WTC11 (cell line): Measurements from ENCODE around the gene QKI.

Experiments used
- CTCF ChIP-seq: fragments of 200-600 bp; IDR thresholded peaks from 2 replicates; pipeline ENCODE4 v1.8.0; 2022; ENCODE audit warnings: antibody characterized with exemption
- FOXP1 ChIP-seq: sonication (generic); formaldehyde crosslinking; IDR thresholded peaks from 2 replicates; pipeline ENCODE4 v1.8.0; 2022; ENCODE audit warnings: missing genetic modification reagents, mild to moderate bottlenecking, moderate library complexity, borderline replicate concordance
- KAT7 ChIP-seq: sonication (generic); formaldehyde crosslinking; IDR thresholded peaks from 2 replicates; pipeline ENCODE4 v1.8.1; 2023; ENCODE audit warnings: missing genetic modification reagents, mild to moderate bottlenecking, borderline replicate concordance
- MAX ChIP-seq: sonication (generic); formaldehyde crosslinking; IDR thresholded peaks from 2 replicates; pipeline ENCODE4 v1.8.0; 2022; ENCODE audit warnings: mild to moderate bottlenecking, missing genetic modification reagents
- NFE2L1 ChIP-seq: sonication (generic); formaldehyde crosslinking; IDR thresholded peaks from 2 replicates; pipeline ENCODE4 v1.8.1; 2023; ENCODE audit warnings: missing genetic modification reagents
- NFYB ChIP-seq: sonication (generic); formaldehyde crosslinking; conservative IDR thresholded peaks from 2 replicates; pipeline ENCODE4 v1.8.0; 2022; ENCODE audit warnings: low read depth, missing genetic modification reagents
- SP1 ChIP-seq: sonication (generic); formaldehyde crosslinking; conservative IDR thresholded peaks from 2 replicates; pipeline ENCODE4 v1.8.1; 2022; ENCODE audit warnings: missing genetic modification reagents
- ZNF121 ChIP-seq: sonication (generic); formaldehyde crosslinking; IDR thresholded peaks from 2 replicates; pipeline ENCODE4 v1.8.0; 2023; ENCODE audit warnings: missing genetic modification reagents
- ZNF416 ChIP-seq: fragments of 250-450 bp; sonication (Bioruptor Pico); IDR thresholded peaks from 2 replicates; pipeline ENCODE4 v1.9.0; 2021; ENCODE audit warnings: mild to moderate bottlenecking, inconsistent platforms

- TF ChIP-seq MAX (CRISPR knock-in tag) (no peak), ZNF416 (no peak), FOXP1 (CRISPR knock-in tag) (no peak), CTCF (no peak), SP1 (CRISPR knock-in tag) (no peak), NFE2L1 (CRISPR knock-in tag) (no peak), KAT7 (CRISPR knock-in tag) (no peak), NFYB (CRISPR knock-in tag) (no peak), ZNF121 (no peak)
Observed at GRCh38 chr6:163531122-163531521, 116.6 kb downstream of the QKI start.
